GM21423 (cell line): ENCODE results near the gene PCSK5.

Source experiments
- ATAC-seq: cut with Tn5 transposase; IDR thresholded peaks from one replicate; pipeline ENCODE4 v1.9.1; 2021; ENCODE audit warnings: mild to moderate bottlenecking, moderate library complexity; ENCODE audit not compliant: unreplicated experiment

Gene PCSK5

GRCh38 chr9:75918909-75919308 is 28.4 kb downstream of the PCSK5 start:
- ATAC-seq: no peak

GRCh38 chr9:75921391-75922127 is 31.1 kb downstream of the PCSK5 start:
- ATAC-seq: no peak

GRCh38 chr9:75926385-75926784 is 35.9 kb downstream of the PCSK5 start:
- no peak for ATAC-seq

- ATAC-seq: no peak
Observed at GRCh38 chr9:75927356-75927755, 36.9 kb downstream of the PCSK5 start.

GRCh38 chr9:75930190-75930589 is 39.7 kb downstream of the PCSK5 start:
- no peak for ATAC-seq

- ATAC-seq: no peak
Observed at GRCh38 chr9:75930730-75931321, 40.4 kb downstream of the PCSK5 start.

- no peak for ATAC-seq
Observed at GRCh38 chr9:75933982-75934381, 43.5 kb downstream of the PCSK5 start.

GRCh38 chr9:75935591-75935990 is 45.1 kb downstream of the PCSK5 start:
- no peak for ATAC-seq

- no peak for ATAC-seq
Observed at GRCh38 chr9:75937521-75938258, 47.2 kb downstream of the PCSK5 start.

GRCh38 chr9:75938946-75939345 is 48.5 kb downstream of the PCSK5 start:
- ATAC-seq: no peak

GRCh38 chr9:75939536-75940111 is 49.2 kb downstream of the PCSK5 start:
- ATAC-seq: no peak

GRCh38 chr9:75941066-75941465 is 50.6 kb downstream of the PCSK5 start:
- no peak for ATAC-seq

- ATAC-seq: no peak
Observed at GRCh38 chr9:75941577-75942311, 51.3 kb downstream of the PCSK5 start.

GRCh38 chr9:75946766-75947165 is 56.3 kb downstream of the PCSK5 start:
- no peak for ATAC-seq

GRCh38 chr9:75947233-75947632 is 56.8 kb downstream of the PCSK5 start:
- ATAC-seq: no peak

- ATAC-seq: no peak
Observed at GRCh38 chr9:75950998-75951397, 60.5 kb downstream of the PCSK5 start.

GRCh38 chr9:75953218-75953617 is 62.7 kb downstream of the PCSK5 start:
- ATAC-seq: no peak

- no peak for ATAC-seq
Observed at GRCh38 chr9:75956161-75956560, 65.7 kb downstream of the PCSK5 start.

GRCh38 chr9:75957116-75957515 is 66.6 kb downstream of the PCSK5 start:
- no peak for ATAC-seq

- ATAC-seq: no peak
Observed at GRCh38 chr9:75958226-75958625, 67.8 kb downstream of the PCSK5 start.

GRCh38 chr9:75960551-75960950 is 70.1 kb downstream of the PCSK5 start:
- ATAC-seq: no peak
